H1 (cell line): ENCODE data around the gene NUBPL.

Experiments
- CBX8 ChIP-seq: fragments of 300-800, 300-1000 bp; sonication (generic); IDR thresholded peaks from 2 replicates; pipeline ENCODE4 v1.7.1; 2016; ENCODE audit warnings: low read depth, low read length, borderline replicate concordance
- CTCF ChIP-seq, 3 experiments: IDR thresholded peaks; 1 replicate in 2 of 3; 2 replicates in 1 of 3; pipeline versions ENCODE4 v1.5.1 to v1.6.1; 2011; ENCODE audit warnings: low read length in 3 of 3, mild to moderate bottlenecking in 3 of 3, inconsistent platforms in 2 of 3, low read depth in 1 of 3, moderate library complexity in 1 of 3; ENCODE audit not compliant: insufficient read depth in 1 of 3; ENCODE audit errors: control extremely low read depth in 1 of 3
- EZH2 ChIP-seq: fragments of 200-600 bp; sonication (generic); IDR thresholded peaks from 2 replicates; pipeline ENCODE4 v1.7.1; 2012; ENCODE audit warnings: low read depth, mild to moderate bottlenecking, moderate library complexity, low read length, inconsistent platforms; ENCODE audit not compliant: severe bottlenecking
- POLR2A ChIP-seq, 2 experiments: IDR thresholded peaks; 1 replicate in 1 of 2; 2 replicates in 1 of 2; pipeline ENCODE4 v1.6.1; 2011; ENCODE audit warnings: low read depth in 2 of 2, low read length in 2 of 2, mild to moderate bottlenecking in 2 of 2; ENCODE audit errors: control extremely low read depth in 1 of 2
- SP2 ChIP-seq: IDR thresholded peaks from 2 replicates; pipeline ENCODE4 v1.6.1; 2012; ENCODE audit warnings: mild to moderate bottlenecking, low read length, inconsistent platforms
- USF2 ChIP-seq: IDR thresholded peaks from 2 replicates; pipeline ENCODE4 v1.6.1; 2011; ENCODE audit warnings: low read length, improper control_type of control experiment
- YY1 ChIP-seq: IDR thresholded peaks from 2 replicates; pipeline ENCODE4 v1.6.1; 2011; ENCODE audit warnings: low read depth, mild to moderate bottlenecking, low read length

GRCh38 chr14:31672709-31673108 is 111.5 kb downstream of the NUBPL start:
- TF ChIP-seq POLR2A (IDR thresholded peaks at IDR 0.05; ENCODE audit: control extremely low read depth in 1 of 2, low read depth in 2 of 2, low read length in 2 of 2) (no peak), EZH2 (no peak), SP2 (no peak), YY1 (no peak), CTCF (IDR thresholded peaks at IDR 0.05; ENCODE audit: control extremely low read depth in 1 of 3, insufficient read depth in 1 of 3, low read depth in 1 of 3, low read length in 3 of 3) (no peak), CBX8 (no peak), USF2 (no peak)
